ENCODE measurements around the gene SPEF2. TPM values are rescaled to one million over a fixed set of nuclear protein-coding genes. Genes with fewer than 3 reads are reported as not detected.

SPEF2 gene
- total RNA-seq, 1 donor from 2014 or later: 15.1 TPM

DNA sequence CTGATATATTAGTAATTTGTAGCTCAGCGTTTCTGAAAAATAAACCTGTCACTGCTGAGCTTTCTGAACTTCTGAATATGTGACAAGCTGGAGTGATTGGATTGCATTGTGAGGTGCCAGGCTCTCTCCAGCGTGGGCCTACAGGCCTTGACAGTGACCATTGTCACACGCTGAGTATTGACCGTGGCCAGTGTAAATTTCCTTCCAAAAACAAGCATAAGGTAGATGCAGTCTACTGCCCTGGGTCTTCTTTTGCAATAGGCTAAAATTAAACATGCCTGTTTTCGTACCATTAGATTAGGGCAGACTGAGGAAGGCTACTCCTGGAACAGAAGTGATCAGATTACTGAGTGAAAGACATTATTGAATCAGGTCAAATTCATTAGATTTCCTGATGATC is 60.2 kb downstream of the SPEF2 start:
- Mint-ChIP-seq H3K9me3 (no peaks in the 10 kb centered on the region), H3K4me1 (ENCODE audit: unreplicated experiment) (peaks cover 4% of the 10 kb centered on the region), H3K27me3 (no peaks in the 10 kb centered on the region), H3K4me3 (no peak overlapping the region), H3K36me3 (no peaks in the 10 kb centered on the region), H3K27ac (no peak overlapping the region)
- TF ChIP-seq, protein P1, sequence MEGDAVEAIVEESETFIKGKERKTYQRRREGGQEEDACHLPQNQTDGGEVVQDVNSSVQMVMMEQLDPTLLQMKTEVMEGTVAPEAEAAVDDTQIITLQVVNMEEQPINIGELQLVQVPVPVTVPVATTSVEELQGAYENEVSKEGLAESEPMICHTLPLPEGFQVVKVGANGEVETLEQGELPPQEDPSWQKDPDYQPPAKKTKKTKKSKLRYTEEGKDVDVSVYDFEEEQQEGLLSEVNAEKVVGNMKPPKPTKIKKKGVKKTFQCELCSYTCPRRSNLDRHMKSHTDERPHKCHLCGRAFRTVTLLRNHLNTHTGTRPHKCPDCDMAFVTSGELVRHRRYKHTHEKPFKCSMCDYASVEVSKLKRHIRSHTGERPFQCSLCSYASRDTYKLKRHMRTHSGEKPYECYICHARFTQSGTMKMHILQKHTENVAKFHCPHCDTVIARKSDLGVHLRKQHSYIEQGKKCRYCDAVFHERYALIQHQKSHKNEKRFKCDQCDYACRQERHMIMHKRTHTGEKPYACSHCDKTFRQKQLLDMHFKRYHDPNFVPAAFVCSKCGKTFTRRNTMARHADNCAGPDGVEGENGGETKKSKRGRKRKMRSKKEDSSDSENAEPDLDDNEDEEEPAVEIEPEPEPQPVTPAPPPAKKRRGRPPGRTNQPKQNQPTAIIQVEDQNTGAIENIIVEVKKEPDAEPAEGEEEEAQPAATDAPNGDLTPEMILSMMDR (conservative IDR thresholded peaks at IDR 0.05): no peak
- DNase-seq (ENCODE audit: extremely low spot score, unreplicated experiment): no peak

DNA sequence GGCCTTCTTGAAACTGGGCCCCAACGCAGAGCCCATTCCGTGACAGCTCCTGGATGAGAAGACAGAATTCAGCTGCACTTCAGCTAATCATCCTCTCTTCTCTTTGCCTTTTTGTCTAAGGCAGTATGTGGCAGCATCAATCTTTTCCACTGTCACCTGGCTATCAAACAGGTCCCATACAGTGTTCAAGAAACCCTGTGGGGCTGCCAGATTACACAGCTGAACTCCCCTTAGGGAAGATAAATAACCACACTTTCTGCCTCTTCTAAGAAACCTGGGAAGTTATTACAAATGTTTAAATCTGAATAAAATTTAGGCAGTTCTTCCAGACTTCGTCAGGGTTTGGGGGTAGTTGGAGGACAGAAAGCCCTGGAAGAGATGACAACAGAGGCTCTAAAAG is 61.0 kb downstream of the SPEF2 start:
- no peaks in the 10 kb centered on the region for H3K36me3 Mint-ChIP-seq
- H3K4me1 Mint-ChIP-seq (ENCODE audit: unreplicated experiment): peaks cover 4% of the 10 kb centered on the region
- H3K4me3 Mint-ChIP-seq: no peak overlapping the region
- no peaks in the 10 kb centered on the region for H3K9me3 Mint-ChIP-seq
- no peaks in the 10 kb centered on the region for H3K27me3 Mint-ChIP-seq
- no peak for DNase-seq (ENCODE audit: extremely low spot score, unreplicated experiment)
- H3K27ac Mint-ChIP-seq: no peak overlapping the region
- TF ChIP-seq, protein P1 (conservative IDR thresholded peaks at IDR 0.05): no peak

DNA sequence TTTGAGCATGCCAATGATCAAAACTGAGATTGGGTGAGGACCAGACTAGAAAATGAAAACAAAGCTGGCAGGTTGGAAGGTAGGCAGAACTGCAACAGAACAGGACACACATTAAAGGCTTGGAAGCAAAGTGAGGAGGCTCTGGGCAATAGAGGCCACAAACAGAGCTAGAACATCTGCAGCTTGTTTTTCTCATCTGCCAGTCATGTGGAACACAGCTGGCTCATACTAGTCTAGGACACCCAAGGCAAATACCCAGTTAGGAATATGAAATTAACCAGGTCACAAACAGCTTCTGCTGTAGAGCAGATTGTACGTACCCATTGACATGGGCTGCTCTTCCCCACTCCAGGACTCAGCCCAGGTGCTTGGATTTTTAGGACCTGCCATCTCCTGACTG is 61.7 kb downstream of the SPEF2 start:
- Mint-ChIP-seq H3K27ac (no peak overlapping the region), H3K27me3 (no peaks in the 10 kb centered on the region), H3K36me3 (no peaks in the 10 kb centered on the region), H3K4me3 (no peak overlapping the region), H3K4me1 (ENCODE audit: unreplicated experiment) (peaks cover 4% of the 10 kb centered on the region), H3K9me3 (no peaks in the 10 kb centered on the region)
- TF ChIP-seq, protein P1 (conservative IDR thresholded peaks at IDR 0.05): no peak
- no peak for DNase-seq (ENCODE audit: extremely low spot score, unreplicated experiment)

DNA sequence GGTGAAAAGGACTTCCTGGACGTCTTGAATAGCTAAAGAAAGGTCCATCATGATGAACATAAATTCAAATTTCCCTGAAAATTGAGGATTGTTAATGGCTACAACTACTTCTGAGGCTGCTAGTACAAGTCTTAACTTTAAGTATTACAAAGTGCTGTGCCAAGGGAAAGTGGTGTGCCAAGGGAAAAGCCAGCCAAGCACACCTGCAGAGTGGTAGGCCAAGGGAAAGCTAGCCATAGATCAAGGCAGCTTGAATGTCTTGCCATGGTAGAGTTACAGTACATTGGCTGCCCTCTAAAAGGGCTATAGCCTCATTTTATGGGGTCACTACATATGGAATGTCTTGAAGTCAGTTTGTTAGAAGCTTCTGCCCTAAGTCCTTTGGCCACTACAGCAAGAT is 64.2 kb downstream of the SPEF2 start:
- no peak overlapping the region for H3K4me3 Mint-ChIP-seq
- TF ChIP-seq, protein P1 (conservative IDR thresholded peaks at IDR 0.05): no peak
- peaks cover 4% of the 10 kb centered on the region for H3K4me1 Mint-ChIP-seq (ENCODE audit: unreplicated experiment)
- H3K27ac Mint-ChIP-seq: no peak overlapping the region
- no peaks in the 10 kb centered on the region for H3K36me3 Mint-ChIP-seq
- no peak for DNase-seq (ENCODE audit: extremely low spot score, unreplicated experiment)
- H3K9me3 Mint-ChIP-seq: no peaks in the 10 kb centered on the region
- H3K27me3 Mint-ChIP-seq: no peaks in the 10 kb centered on the region

DNA sequence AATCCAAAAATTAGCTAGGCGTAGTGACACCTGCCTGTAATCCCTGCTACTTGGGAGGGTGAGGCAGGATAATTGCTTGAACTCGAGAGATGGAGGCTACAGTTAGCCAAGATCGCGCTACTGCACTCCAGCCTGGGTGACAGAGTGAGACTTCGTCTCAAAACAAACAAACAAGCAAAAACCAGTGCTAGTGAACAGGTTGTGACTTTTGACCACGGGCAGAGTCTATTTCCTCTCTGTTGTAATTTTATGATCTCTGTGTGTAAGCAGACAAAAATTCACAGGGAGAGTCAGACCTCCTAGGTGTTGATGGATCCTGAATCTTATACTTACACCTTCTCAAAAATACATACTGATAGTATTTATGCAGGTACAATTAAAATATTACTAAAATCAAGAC is 65.8 kb downstream of the SPEF2 start:
- Mint-ChIP-seq H3K4me1 (ENCODE audit: unreplicated experiment) (peaks cover 1% of the 10 kb centered on the region), H3K27ac (no peak overlapping the region), H3K36me3 (no peaks in the 10 kb centered on the region), H3K9me3 (no peaks in the 10 kb centered on the region), H3K27me3 (no peaks in the 10 kb centered on the region), H3K4me3 (no peak overlapping the region)
- TF ChIP-seq, protein P1 (conservative IDR thresholded peaks at IDR 0.05): no peak
- DNase-seq (ENCODE audit: extremely low spot score, unreplicated experiment): no peak

DNA sequence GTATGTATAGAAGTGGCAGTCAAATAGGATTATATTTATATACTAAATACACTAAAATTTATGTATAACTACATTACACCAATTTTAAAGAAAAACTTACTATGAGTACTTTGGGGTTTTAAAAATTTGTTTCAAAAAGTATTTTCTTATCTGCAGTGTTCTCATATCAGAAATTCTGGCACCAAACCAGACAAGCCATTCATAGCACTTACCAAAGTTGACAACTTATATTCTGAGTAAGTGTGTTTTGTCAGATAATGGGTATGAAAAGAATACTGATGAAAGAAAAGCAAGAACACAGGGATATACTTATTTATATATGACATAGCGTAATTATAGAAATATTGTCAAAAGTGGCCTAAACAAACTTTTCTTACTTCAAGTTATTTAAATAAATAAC is 67.5 kb downstream of the SPEF2 start:
- TF ChIP-seq, protein P1 (conservative IDR thresholded peaks at IDR 0.05): no peak
- Mint-ChIP-seq H3K36me3 (no peaks in the 10 kb centered on the region), H3K4me1 (ENCODE audit: unreplicated experiment) (no peaks in the 10 kb centered on the region), H3K9me3 (no peaks in the 10 kb centered on the region), H3K27ac (no peak overlapping the region), H3K27me3 (no peaks in the 10 kb centered on the region), H3K4me3 (no peak overlapping the region)
- DNase-seq (ENCODE audit: extremely low spot score, unreplicated experiment): no peak

Data from type B pancreatic cell (in vitro differentiated cells).